ENCODE results near the gene JPH3.

GRCh38 chr16:87622756-87623319 is 20.5 kb downstream of the JPH3 start:
- TF ChIP-seq EZH2 (IDR thresholded peaks at IDR 0.05; ENCODE audit: borderline replicate concordance) (no peak), EZH2phosphoT487 (IDR thresholded peaks at IDR 0.05; ENCODE audit: low read depth, severe bottlenecking, unreplicated experiment) (no peak)
